Brain microvascular endothelial cell (primary cell): ENCODE data around the gene KRT83.
"Not testable (repeated sequence)": the region's sequence is repeated elsewhere in the genome, so short reads cannot be mapped to it uniquely, and the experiment has no call there.

ENCODE experiments used
- DNase-seq: peaks from one replicate; pipeline ENCODE4 v3.0.0-alpha.2; 2020
- H3K27ac ChIP-seq: fragments of 250-450 bp; sonication (Bioruptor Pico); 2 replicates; pipeline ENCODE4 v1.5.1; 2020; ENCODE audit warnings: mild to moderate bottlenecking, moderate library complexity
- H3K27me3 ChIP-seq: fragments of 250-450 bp; sonication (Bioruptor Pico); replicated peaks from 2 replicates; pipeline ENCODE4 v1.5.1; 2020; ENCODE audit warnings: mild to moderate bottlenecking
- H3K36me3 ChIP-seq: fragments of 250-450 bp; sonication (Bioruptor Pico); replicated peaks from 2 replicates; pipeline ENCODE4 v1.5.1; 2020; ENCODE audit warnings: mild to moderate bottlenecking
- H3K4me3 ChIP-seq: 2 replicates; pipeline ENCODE4 v1.5.1; 2011; ENCODE audit warnings: low read depth, mild to moderate bottlenecking, control low read depth, low read length, moderate library complexity
- CTCF ChIP-seq: IDR thresholded peaks from 2 replicates; pipeline ENCODE4 v1.5.1; 2011; ENCODE audit warnings: low read depth, mild to moderate bottlenecking, moderate library complexity, low read length, control low read depth, inconsistent platforms; ENCODE audit errors: missing control alignments
- in situ Hi-C: cut with HindIII; loops from 2 replicates; pipeline ENCODE4 v1.10.0; 2017; ENCODE audit warnings: low sequenced_read_pairs, low pct_ligation_motif_present

KRT83 gene

DNA sequence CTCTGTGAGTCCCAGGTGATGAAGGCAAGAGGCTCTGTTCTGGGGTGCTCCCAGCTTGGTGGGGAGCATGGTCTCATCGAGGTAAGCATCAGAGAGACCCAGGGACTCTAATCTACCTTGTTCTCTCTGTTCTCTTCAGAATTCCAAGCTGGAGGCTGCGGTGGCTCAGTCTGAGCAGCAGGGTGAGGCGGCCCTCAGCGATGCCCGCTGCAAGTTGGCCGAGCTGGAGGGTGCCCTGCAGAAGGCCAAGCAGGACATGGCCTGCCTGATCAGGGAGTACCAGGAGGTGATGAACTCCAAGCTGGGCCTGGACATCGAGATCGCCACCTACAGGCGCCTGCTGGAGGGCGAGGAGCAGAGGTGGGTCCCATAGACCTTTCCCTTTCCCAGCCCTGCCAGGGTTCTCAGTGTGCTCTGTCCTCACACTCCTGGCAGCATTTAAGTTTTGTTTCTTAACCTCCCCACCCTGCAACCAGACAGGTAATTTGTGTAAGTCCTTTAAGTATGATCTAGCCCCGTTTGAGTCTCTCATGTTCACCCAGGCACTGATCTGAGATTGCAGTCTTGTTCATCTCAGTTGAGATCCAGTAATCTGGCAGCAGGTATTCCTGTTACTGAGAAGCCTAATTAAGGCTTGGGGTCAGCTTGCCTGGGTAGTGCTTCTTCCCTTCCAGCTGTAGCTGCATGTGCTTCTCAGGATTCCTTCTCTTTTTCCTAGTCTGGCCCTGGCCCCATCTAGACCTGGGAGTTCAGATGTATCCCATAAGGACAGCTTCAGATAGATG lies 15.1 kb downstream of the KRT83 start:
- Histone ChIP-seq H3K27ac (no peak overlapping the region), H3K4me3 (no peak overlapping the region), H3K27me3 (peaks cover 7% of the 10 kb centered on the region), H3K36me3 (no peaks in the 10 kb centered on the region)
- in situ Hi-C loops, result no loop called here
- DNase-seq, result no peak
- peak; percentile 49 for TF ChIP-seq CTCF

GRCh38 chr12:52304941-52305411 lies 16.2 kb downstream of the KRT83 start:
- H3K27ac ChIP-seq, H3K36me3 ChIP-seq, DNase-seq, in situ Hi-C loops, H3K27me3 ChIP-seq, H3K4me3 ChIP-seq: not testable (repeated sequence)

- H3K4me3 ChIP-seq, in situ Hi-C loops, H3K36me3 ChIP-seq, H3K27ac ChIP-seq, DNase-seq, H3K27me3 ChIP-seq: not testable (repeated sequence)
Measured at GRCh38 chr12:52302242-52302914, 18.8 kb downstream of the KRT83 start.

GRCh38 chr12:52301721-52302120 lies 19.5 kb downstream of the KRT83 start:
- H3K4me3 ChIP-seq, in situ Hi-C loops, H3K36me3 ChIP-seq, DNase-seq, H3K27me3 ChIP-seq, H3K27ac ChIP-seq: not testable (repeated sequence)

DNA sequence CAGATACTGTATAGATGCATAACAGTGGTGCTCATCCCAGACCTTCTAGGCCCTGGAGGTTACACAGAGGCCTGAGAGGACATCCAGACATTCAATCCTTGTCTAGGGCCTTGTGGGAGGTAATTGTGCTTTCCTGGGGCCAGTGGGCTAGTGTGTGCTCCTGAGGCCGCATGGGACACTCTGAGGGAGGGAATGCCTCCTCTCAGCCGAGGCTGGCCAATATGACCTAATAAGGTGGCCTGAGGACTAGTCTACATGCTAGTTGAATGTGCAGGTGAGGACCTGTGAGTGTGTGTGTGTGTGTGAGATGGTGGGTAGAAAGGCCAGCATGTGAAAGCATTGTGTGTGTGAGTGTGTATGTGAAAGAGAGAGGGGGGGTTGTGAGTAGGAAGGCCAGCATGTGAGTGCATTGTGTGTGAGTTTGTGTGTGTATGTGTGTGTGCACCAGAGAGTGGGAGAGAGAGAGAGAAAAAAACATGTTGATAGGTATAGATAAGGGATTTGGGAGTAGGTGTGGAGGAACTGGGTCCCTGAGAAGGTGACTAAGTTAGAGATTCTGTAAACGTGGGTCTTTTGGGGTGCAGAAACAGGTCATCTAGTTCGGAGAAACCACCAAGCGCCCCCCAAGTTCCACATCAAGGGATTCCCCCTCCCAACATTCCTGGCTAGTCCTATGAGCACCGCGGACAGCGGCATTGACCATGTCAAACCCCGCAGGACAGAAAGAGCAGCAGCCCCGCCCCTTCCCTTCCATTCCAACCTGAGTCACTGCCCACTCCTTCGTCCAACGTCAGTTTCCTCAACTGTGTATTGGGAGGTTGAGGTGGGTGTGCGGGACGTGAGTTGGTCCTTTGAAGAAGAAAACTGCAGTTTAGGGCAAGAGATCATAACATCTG lies 20.2 kb downstream of the KRT83 start:
- TF ChIP-seq CTCF, result no peak
- Histone ChIP-seq H3K27me3 (peaks cover 9% of the 10 kb centered on the region), H3K27ac (no peak overlapping the region), H3K4me3 (no peak overlapping the region), H3K36me3 (no peaks in the 10 kb centered on the region)
- in situ Hi-C loops, result no loop called here
- no peak for DNase-seq

GRCh38 chr12:52298677-52299190 lies 22.5 kb downstream of the KRT83 start:
- H3K36me3 ChIP-seq, result no peaks in the 10 kb centered on the region
- H3K27me3 ChIP-seq, result peaks cover 12% of the 10 kb centered on the region
- no peak overlapping the region for H3K4me3 ChIP-seq
- in situ Hi-C loops, result no loop called here
- H3K27ac ChIP-seq, result no peak overlapping the region
- no peak for DNase-seq
- TF ChIP-seq CTCF, result no peak
